Liver (tissue), 9 donors: ENCODE data around the gene EGF. TPM values are rescaled to one million over a fixed set of nuclear protein-coding genes. Genes with fewer than 3 reads are reported as not detected.

Experiments used
- DNase-seq: peaks from one replicate; pipeline ENCODE4 v3.0.0-alpha.2; 2017; ENCODE audit warnings: low spot score
- H3K27ac ChIP-seq, 2 donors: one replicate each; pipeline ENCODE4 v1.7.0; 2013; ENCODE audit warnings: inconsistent platforms in 2 of 2, low read length in 2 of 2, control low read depth in 1 of 2, low read depth in 1 of 2, mild to moderate bottlenecking in 1 of 2
- H3K27me3 ChIP-seq, 4 donors: one replicate each; pipeline versions ENCODE4 v1.6.1 to v1.7.0; 2013; ENCODE audit warnings: low read length in 3 of 4, inconsistent platforms in 1 of 4, mild to moderate bottlenecking in 1 of 4, moderate library complexity in 1 of 4; ENCODE audit not compliant: control insufficient read depth in 4 of 4, insufficient read depth in 4 of 4
- H3K36me3 ChIP-seq, 4 donors: one replicate each; pipeline versions ENCODE4 v1.6.1 to v1.7.0; 2013; ENCODE audit warnings: low read length in 3 of 4, mild to moderate bottlenecking in 3 of 4, low read depth in 1 of 4, moderate library complexity in 1 of 4; ENCODE audit not compliant: control insufficient read depth in 4 of 4, insufficient read depth in 3 of 4
- H3K4me1 ChIP-seq, 4 donors: one replicate each; pipeline versions ENCODE4 v1.6.1 to v1.7.0; 2013; ENCODE audit warnings: low read length in 3 of 4, mild to moderate bottlenecking in 3 of 4, moderate library complexity in 1 of 4; ENCODE audit not compliant: control insufficient read depth in 4 of 4, insufficient read depth in 4 of 4
- H3K4me3 ChIP-seq, 3 donors: one replicate each; pipeline versions ENCODE4 v1.6.1 to v1.7.0; 2013; ENCODE audit warnings: low read length in 3 of 3, control low read depth in 1 of 3, low read depth in 1 of 3, mild to moderate bottlenecking in 1 of 3
- H3K9ac ChIP-seq, 2 donors: one replicate each; pipeline ENCODE4 v1.7.0; 2013; ENCODE audit warnings: low read length in 2 of 2, mild to moderate bottlenecking in 2 of 2, moderate library complexity in 2 of 2, control low read depth in 1 of 2, low read depth in 1 of 2
- H3K9me3 ChIP-seq, 4 donors: one replicate each; pipeline versions ENCODE4 v1.6.1 to v1.7.0; 2013; ENCODE audit warnings: low read length in 3 of 4; ENCODE audit not compliant: control insufficient read depth in 4 of 4
- ATF3 ChIP-seq: IDR thresholded peaks from 2 replicates; pipeline ENCODE4 v1.6.1; 2016; ENCODE audit warnings: antibody characterized with exemption
- EGR1 ChIP-seq, 2 donors: IDR thresholded peaks; 2 replicates each; pipeline ENCODE4 v1.6.1; 2016 to 2018; ENCODE audit warnings: antibody characterized with exemption in 2 of 2, low read depth in 2 of 2
- FOXA1 ChIP-seq: IDR thresholded peaks from 2 replicates; pipeline ENCODE4 v1.6.1; 2016; ENCODE audit warnings: antibody characterized with exemption
- HNF4A ChIP-seq, 2 donors: conservative IDR thresholded peaks; 2 replicates each; pipeline ENCODE4 v1.6.1; 2016; ENCODE audit warnings: antibody characterized with exemption in 2 of 2, mild to moderate bottlenecking in 2 of 2
- RAD21 ChIP-seq, 2 donors: IDR thresholded peaks; 2 replicates each; pipeline ENCODE4 v1.6.1; 2016; ENCODE audit warnings: antibody characterized with exemption in 2 of 2, mild to moderate bottlenecking in 2 of 2
- RXRA ChIP-seq, 2 donors: IDR thresholded peaks; 2 replicates each; pipeline ENCODE4 v1.6.1; 2017 to 2018; ENCODE audit warnings: antibody characterized with exemption in 2 of 2, mild to moderate bottlenecking in 1 of 2
- SP1 ChIP-seq: IDR thresholded peaks from 2 replicates; pipeline ENCODE4 v1.6.1; 2018; ENCODE audit warnings: antibody characterized with exemption, mild to moderate bottlenecking
- TAF1 ChIP-seq: conservative IDR thresholded peaks from 2 replicates; pipeline ENCODE4 v1.6.1; 2016; ENCODE audit warnings: antibody characterized with exemption, mild to moderate bottlenecking
- YY1 ChIP-seq: IDR thresholded peaks from 2 replicates; pipeline ENCODE4 v1.6.1; 2016; ENCODE audit warnings: antibody characterized with exemption, mild to moderate bottlenecking
- ZBTB33 ChIP-seq: IDR thresholded peaks from 2 replicates; pipeline ENCODE4 v1.6.1; 2016; ENCODE audit warnings: antibody characterized with exemption
- WGBS: extraction: QIAGEN DNeasy Blood & Tissue Kit; methylation state at CpG from one replicate; pipeline ENCODE4 v1.1.7; 2013; 5-methylcytosine and 5-hydroxymethylcytosine counted together
- polyA plus RNA-seq, 2 donors: library from polyadenylated mRNA; stranded (reverse) in 1 of 2; unstranded in 1 of 2; fragments of 200-250 nt in 1 of 2; fragments of >200 nt in 1 of 2; fragmentation: Nextera tagmentation in 1 of 2; extraction: Ambion mirVana in 1 of 2; gene quantifications; one replicate each; pipeline versions ENCODE4 v1.2.1 to v1.2.3, GENCODE V29; 2013 to 2015
- total RNA-seq, 2 donors: library from RNA; depleted of rRNA; stranded (reverse); fragments of >200 nt; gene quantifications; one replicate each; pipeline ENCODE4 v1.2.3, GENCODE V29; 2014
- TF ChIP-seq, protein P1 (sequence below): IDR thresholded peaks from 2 replicates; pipeline ENCODE4 v1.6.1; 2016; ENCODE audit warnings: antibody characterized with exemption
- TF ChIP-seq, protein P2 (sequence below): fragments of 150-350 bp; IDR thresholded peaks from 2 replicates; pipeline ENCODE4 v1.5.1; 2017; ENCODE audit warnings: improper control_type of control experiment, low read depth, low read length; ENCODE audit not compliant: missing input control
- donor health status: healthy.
- donor health status: healthy.
- donor health status: healthy.
- donor health status: healthy.
- donor health status: healthy.

Gene EGF
- total and polyA plus RNA-seq, 4 donors = 0.65 TPM; not detected in 3

GRCh38 chr4:109985993-109986974 is 73.6 kb downstream of the EGF start:
- WGBS = 95% methylated on average over 4 of the region's 4 CpGs
- Histone ChIP-seq H3K9me3 (no peaks in the 10 kb centered on the region), H3K27ac (no peak overlapping the region), H3K4me1 (peaks cover 0 to 4% (median 0%) of the 10 kb centered on the region in 4 donors), H3K9ac (no peak overlapping the region), H3K4me3 (no peak overlapping the region), H3K36me3 (no peaks in the 10 kb centered on the region), H3K27me3 (no peaks in the 10 kb centered on the region)
- TF ChIP-seq, protein P1, sequence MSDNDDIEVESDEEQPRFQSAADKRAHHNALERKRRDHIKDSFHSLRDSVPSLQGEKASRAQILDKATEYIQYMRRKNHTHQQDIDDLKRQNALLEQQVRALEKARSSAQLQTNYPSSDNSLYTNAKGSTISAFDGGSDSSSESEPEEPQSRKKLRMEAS = no peak
- no peak for TF ChIP-seq ATF3
- TF ChIP-seq, protein P2, sequence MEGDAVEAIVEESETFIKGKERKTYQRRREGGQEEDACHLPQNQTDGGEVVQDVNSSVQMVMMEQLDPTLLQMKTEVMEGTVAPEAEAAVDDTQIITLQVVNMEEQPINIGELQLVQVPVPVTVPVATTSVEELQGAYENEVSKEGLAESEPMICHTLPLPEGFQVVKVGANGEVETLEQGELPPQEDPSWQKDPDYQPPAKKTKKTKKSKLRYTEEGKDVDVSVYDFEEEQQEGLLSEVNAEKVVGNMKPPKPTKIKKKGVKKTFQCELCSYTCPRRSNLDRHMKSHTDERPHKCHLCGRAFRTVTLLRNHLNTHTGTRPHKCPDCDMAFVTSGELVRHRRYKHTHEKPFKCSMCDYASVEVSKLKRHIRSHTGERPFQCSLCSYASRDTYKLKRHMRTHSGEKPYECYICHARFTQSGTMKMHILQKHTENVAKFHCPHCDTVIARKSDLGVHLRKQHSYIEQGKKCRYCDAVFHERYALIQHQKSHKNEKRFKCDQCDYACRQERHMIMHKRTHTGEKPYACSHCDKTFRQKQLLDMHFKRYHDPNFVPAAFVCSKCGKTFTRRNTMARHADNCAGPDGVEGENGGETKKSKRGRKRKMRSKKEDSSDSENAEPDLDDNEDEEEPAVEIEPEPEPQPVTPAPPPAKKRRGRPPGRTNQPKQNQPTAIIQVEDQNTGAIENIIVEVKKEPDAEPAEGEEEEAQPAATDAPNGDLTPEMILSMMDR = no peak
- no peak for TF ChIP-seq TAF1
- no peak for TF ChIP-seq EGR1 (IDR thresholded peaks at IDR 0.05; ENCODE audit: low read depth in 2 of 2)
- no peak for TF ChIP-seq ZBTB33
- TF ChIP-seq HNF4A (conservative IDR thresholded peaks at IDR 0.05) = no peak
- TF ChIP-seq FOXA1 = no peak
- TF ChIP-seq RXRA (IDR thresholded peaks at IDR 0.05) = no peak
- TF ChIP-seq YY1 = no peak
- TF ChIP-seq RAD21 (IDR thresholded peaks at IDR 0.05) = no peak
- DNase-seq = no peak

- Histone ChIP-seq H3K9ac (no peak overlapping the region), H3K27me3 (no peaks in the 10 kb centered on the region), H3K27ac (no peak overlapping the region), H3K9me3 (no peaks in the 10 kb centered on the region), H3K4me1 (peaks cover 0 to 4% (median 0%) of the 10 kb centered on the region in 4 donors), H3K4me3 (no peak overlapping the region), H3K36me3 (no peaks in the 10 kb centered on the region)
- TF ChIP-seq HNF4A (conservative IDR thresholded peaks at IDR 0.05) (no peak), TAF1 (no peak), SP1 (no peak), ATF3 (no peak)
- 70% methylated on average over 13 of the region's 13 CpGs for WGBS
- DNase-seq = no peak
These were observed 76.4 kb downstream of the EGF start for GRCh38 chr4:109989044-109989443.
